ENCODE data around the gene LRMDA.

LRMDA gene

GRCh38 chr10:75643944-75644692, 212.7 kb downstream of the LRMDA start:
- peaks cover 14% of the 10 kb centered on the region for H3K4me1 ChIP-seq (ENCODE audit: control insufficient read depth, insufficient read depth, low read length)
- H3K9me3 ChIP-seq (ENCODE audit: control insufficient read depth, insufficient read depth, low read depth, low read length), result no peaks in the 10 kb centered on the region
- CTCF ChIA-PET, result interaction anchor here (0.7 to 1.5 kb wide), 2 partner anchors 245 to 249 kb away, joined by 3 to 6 read pairs; no protein-coding TSS in a partner anchor
- no peaks in the 10 kb centered on the region for H3K36me3 ChIP-seq (ENCODE audit: control insufficient read depth in 2 of 2, insufficient read depth in 1 of 2, low read length in 2 of 2)
- H3K27ac ChIP-seq (ENCODE audit: extremely low read depth, low read depth, low read length), result no peak overlapping the region
- H3K4me3 ChIP-seq (ENCODE audit: low read depth, low read length), result no peak overlapping the region
- TF ChIP-seq ZNF223 (tag by site-specific recombination; IDR thresholded peaks at IDR 0.05) (no peak), ZNF530 (tag by site-specific recombination; IDR thresholded peaks at IDR 0.05; ENCODE audit: low read depth) (no peak), ZFHX2 (tag by site-specific recombination; conservative IDR thresholded peaks at IDR 0.05) (no peak), GFI1B (tag by site-specific recombination; IDR thresholded peaks at IDR 0.05) (no peak), IKZF3 (tag by site-specific recombination; IDR thresholded peaks at IDR 0.05) (peak; percentile 9; the same call in 1 of the 2 replicates), ZNF416 (tag by site-specific recombination; IDR thresholded peaks at IDR 0.05) (no peak), ZSCAN30 (tag by site-specific recombination; IDR thresholded peaks at IDR 0.05) (no peak), ZNF518A (tag by site-specific recombination; conservative IDR thresholded peaks at IDR 0.05; ENCODE audit: low read depth) (no peak), SCRT2 (tag by site-specific recombination; IDR thresholded peaks at IDR 0.05) (peak; percentile 77), ZNF48 (tag by site-specific recombination; IDR thresholded peaks at IDR 0.05) (no peak), FEZF1 (tag by site-specific recombination; IDR thresholded peaks at IDR 0.05) (0 out of 2 replicates have a peak, but pooled peaks have one; percentile 14), ZEB2 (tag by site-specific recombination; IDR thresholded peaks at IDR 0.05) (0 out of 2 replicates have a peak, but pooled peaks have one; percentile 20), ZIC2 (tag by site-specific recombination; IDR thresholded peaks at IDR 0.05) (peak; percentile 10; the same call in 1 of the 2 replicates), MEIS1 (CRISPR knock-in tag; IDR thresholded peaks at IDR 0.05; ENCODE audit: borderline replicate concordance) (no peak), ZNF366 (tag by site-specific recombination; conservative IDR thresholded peaks at IDR 0.05) (no peak), SCRT1 (tag by site-specific recombination; IDR thresholded peaks at IDR 0.05; ENCODE audit: borderline replicate concordance) (peak; percentile 66), HIC1 (tag by site-specific recombination; IDR thresholded peaks at IDR 0.05) (no peak), TCF7L2 (IDR thresholded peaks at IDR 0.05; ENCODE audit: borderline replicate concordance, low read depth, low read length) (peak; percentile 57; the same call in 1 of the 2 replicates), ZBTB17 (tag by site-specific recombination; IDR thresholded peaks at IDR 0.05) (0 out of 2 replicates have a peak, but pooled peaks have one; percentile 30), SP3 (tag by site-specific recombination; IDR thresholded peaks at IDR 0.05) (no peak), ZNF555 (tag by site-specific recombination; conservative IDR thresholded peaks at IDR 0.05) (no peak), ZNF692 (tag by site-specific recombination; IDR thresholded peaks at IDR 0.05) (peak; percentile 17; the same call in 1 of the 2 replicates), KLF7 (tag by site-specific recombination; IDR thresholded peaks at IDR 0.05; ENCODE audit: borderline replicate concordance) (no peak), ZNF133 (tag by site-specific recombination; IDR thresholded peaks at IDR 0.05) (no peak), TRIM28 (IDR thresholded peaks at IDR 0.05; ENCODE audit: borderline replicate concordance, low read length) (0 out of 2 replicates have a peak, but pooled peaks have one; percentile 44)
- TF ChIP-seq, protein P1, sequence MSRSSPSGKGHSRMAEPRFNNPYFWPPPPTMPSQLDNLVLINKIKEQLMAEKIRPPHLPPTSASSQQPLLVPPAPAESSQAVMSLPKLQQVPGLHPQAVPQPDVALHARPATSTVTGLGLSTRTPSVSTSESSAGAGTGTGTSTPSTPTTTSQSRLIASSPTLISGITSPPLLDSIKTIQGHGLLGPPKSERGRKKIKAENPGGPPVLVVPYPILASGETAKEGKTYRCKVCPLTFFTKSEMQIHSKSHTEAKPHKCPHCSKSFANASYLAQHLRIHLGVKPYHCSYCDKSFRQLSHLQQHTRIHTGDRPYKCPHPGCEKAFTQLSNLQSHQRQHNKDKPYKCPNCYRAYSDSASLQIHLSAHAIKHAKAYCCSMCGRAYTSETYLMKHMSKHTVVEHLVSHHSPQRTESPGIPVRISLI (tag by site-specific recombination; IDR thresholded peaks at IDR 0.05), result no peak
- POLR2A ChIA-PET, result interaction anchor here (0.7 kb wide), 1 partner anchor 158 kb away, joined by 3 read pairs; no protein-coding TSS in a partner anchor
